Erythroblast (primary cell): ENCODE measurements around the gene MRM3.

ENCODE experiments used
- GATA1 ChIP-seq: IDR thresholded peaks from 2 replicates; pipeline ENCODE4 v1.6.1; 2011; ENCODE audit warnings: low read depth, mild to moderate bottlenecking, control low read depth, low read length, moderate library complexity
- POLR2A ChIP-seq: IDR thresholded peaks from 2 replicates; pipeline ENCODE4 v1.6.1; 2011; ENCODE audit warnings: mild to moderate bottlenecking, low read length

GRCh38 chr17:745406-745805, 36.7 kb upstream of the MRM3 start:
- TF ChIP-seq POLR2A, result no peak
- TF ChIP-seq GATA1, result no peak
